NCI-H2107 treated with DMSO at 0.1 percent for 48 hours (cell line): ENCODE measurements around the gene CAMTA1.

Experiments
- DNase-seq: peaks from one replicate; lab custom pipeline; 2025; ENCODE audit not compliant: unreplicated experiment; lab: John Stamatoyannopoulos, UW

CAMTA1 gene

DNA sequence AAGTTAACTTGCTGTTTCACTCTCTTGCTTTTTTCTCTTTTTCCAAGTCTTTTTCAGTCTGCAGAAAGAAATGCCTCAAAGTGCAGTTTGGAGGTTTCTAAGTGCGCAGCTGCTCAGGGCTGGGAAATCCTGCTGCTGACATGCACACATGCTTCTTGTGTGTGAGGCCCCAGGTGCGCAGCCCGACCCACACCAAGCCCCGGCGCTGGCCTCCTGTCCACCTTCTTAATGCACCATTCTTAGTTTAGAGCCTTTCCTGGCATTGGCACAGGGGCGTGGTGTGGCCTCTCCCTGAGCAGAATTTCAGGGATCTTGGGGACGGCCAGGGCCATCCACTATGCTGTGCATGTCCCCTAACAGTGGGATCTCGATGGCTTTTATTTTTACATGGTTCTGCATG is 315.2 kb downstream of the CAMTA1 start:
- DNase-seq, result no peak

DNA sequence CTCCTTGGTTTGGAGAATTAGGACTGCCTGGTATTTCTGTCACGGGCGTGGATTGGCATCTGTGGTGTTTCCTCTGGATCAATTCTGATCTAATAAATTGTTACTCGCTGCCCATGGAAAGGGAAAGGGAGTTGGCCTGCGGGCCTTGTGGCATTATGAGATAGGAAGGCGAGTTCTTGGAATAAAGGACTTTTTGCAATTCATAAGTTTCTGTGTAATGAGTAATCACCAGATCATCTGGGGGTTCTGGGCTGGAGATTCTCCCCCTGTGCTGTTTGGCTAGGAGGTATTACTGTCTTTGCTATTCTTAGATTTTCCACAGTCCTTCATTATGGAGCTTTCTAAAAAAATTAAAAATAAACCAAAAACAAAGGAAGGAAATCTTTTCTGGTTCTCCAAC is 315.9 kb downstream of the CAMTA1 start:
- DNase-seq, result no peak

DNA sequence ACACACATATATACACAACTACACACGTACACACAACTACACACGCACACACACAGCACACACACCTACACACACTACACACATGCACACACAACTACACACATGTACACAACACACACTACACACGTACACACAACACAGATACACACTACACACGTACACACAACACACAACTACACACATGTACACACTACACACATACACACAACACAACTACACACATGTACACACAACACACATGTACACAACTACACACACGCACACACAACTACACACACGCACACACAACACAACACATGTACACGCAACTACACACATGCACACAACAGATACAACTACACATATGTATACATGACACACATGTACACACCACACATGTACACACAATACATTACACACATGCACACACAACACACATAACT is 318.1 kb downstream of the CAMTA1 start:
- no peak for DNase-seq

- DNase-seq, result no peak
Observed at GRCh38 chr1:7103874-7104273, 318.6 kb downstream of the CAMTA1 start.

GRCh38 chr1:7104339-7104738 is 319.1 kb downstream of the CAMTA1 start:
- DNase-seq, result no peak

GRCh38 chr1:7105269-7105668 is 320.0 kb downstream of the CAMTA1 start:
- no peak for DNase-seq

- DNase-seq, result no peak
Observed at GRCh38 chr1:7106442-7107108, 321.3 kb downstream of the CAMTA1 start.

DNA sequence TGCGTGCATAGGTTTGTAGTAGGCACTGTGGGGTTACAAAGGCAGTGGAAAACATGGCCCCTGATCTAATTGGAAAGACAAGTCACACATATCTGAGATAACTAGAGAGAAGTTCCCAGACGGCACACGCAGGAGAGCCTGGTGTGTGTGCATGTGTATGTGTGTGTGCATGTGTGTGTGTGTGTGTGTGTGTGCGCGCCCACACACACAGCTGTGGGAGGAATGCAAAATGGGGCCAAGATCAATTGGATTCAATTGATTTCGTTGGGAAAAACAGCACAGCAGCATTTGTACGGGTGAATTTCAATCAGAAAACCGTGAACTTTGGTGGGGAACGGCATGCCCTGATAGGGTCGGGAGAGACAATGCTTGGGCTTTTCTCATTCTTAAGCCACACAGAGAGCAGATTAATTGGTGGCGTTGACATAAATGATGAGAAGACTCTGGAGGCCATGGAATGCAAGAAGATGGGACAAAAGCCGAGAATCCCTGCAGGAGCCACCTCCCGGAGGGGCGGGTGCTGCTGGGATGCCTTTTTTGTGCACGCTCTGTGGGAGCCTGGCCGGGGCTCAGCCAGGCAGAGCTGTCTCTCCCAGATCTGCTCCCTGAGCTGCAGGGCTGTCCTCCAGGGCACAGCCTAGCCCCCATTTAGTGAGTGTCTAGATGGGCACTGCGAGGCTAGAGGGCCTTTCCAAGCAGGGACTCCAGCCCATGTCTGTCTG is 322.0 kb downstream of the CAMTA1 start:
- DNase-seq, result no peak

DNA sequence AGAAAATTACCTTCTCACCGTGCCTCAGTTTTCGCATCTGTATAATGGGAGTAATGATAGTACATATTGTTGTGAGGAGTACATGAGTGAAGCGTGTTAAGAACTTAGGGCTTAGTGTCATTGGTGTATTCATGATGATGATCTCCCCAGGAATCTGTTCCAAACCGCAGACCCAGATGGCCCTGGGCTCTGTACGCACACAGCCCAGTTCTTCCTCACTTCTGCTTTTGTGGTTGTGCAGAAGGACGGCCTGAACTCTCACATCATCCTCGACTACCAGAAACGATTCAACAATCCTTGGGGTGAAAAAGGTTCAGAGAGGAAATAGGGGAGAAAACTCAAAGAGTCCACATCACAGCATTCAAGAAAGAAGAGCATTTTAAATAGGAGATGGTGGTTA is 323.0 kb downstream of the CAMTA1 start:
- DNase-seq, result no peak

- DNase-seq, result no peak
Observed at GRCh38 chr1:7109901-7110300, 324.6 kb downstream of the CAMTA1 start.

GRCh38 chr1:7110321-7110720 is 325.1 kb downstream of the CAMTA1 start:
- DNase-seq, result no peak

- DNase-seq, result no peak
Observed at GRCh38 chr1:7111853-7112252, 326.6 kb downstream of the CAMTA1 start.

DNA sequence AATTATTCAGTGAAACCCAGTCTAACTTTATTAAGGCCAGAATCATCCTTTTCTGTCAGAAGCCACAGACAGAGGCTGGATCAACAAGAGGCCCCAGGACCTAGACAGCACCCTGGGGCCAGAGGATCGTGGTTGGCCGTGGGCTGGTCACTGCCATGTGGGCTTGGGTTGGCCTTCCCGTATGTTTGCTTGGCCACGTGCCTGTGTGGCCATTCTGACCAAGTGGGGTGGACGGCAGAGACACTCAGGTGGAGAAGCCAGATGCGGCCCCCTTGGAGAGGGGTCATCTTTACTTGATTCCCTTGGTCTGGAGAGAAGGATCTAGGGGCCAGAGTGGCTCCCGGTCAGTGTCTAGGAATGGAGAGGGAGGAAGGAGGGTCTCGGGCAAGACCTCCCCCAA is 327.9 kb downstream of the CAMTA1 start:
- DNase-seq, result no peak

DNA sequence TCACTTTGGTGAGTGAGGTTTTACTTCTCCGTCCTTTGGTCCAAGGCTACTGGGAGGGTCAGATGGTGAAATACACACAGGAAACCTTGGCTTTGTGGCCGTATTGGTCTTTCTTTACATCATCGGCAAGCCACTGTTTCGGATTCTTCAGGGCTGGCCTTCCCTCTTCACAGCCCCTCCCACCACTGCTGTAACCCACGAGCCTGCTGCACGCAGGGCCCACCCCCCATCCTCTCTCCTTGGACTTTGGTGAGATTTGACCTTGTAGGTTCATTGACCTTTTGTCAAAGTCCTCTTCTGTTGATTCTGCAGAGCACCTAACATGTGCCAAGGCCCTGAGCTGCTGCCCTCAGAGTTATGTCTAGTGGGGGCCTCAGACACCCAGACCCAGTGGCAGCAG is 328.6 kb downstream of the CAMTA1 start:
- no peak for DNase-seq

- DNase-seq, result no peak
Observed at GRCh38 chr1:7116001-7116400, 330.7 kb downstream of the CAMTA1 start.

- peak; percentile 23 for DNase-seq
Observed at GRCh38 chr1:7117399-7118281, 332.4 kb downstream of the CAMTA1 start.

DNA sequence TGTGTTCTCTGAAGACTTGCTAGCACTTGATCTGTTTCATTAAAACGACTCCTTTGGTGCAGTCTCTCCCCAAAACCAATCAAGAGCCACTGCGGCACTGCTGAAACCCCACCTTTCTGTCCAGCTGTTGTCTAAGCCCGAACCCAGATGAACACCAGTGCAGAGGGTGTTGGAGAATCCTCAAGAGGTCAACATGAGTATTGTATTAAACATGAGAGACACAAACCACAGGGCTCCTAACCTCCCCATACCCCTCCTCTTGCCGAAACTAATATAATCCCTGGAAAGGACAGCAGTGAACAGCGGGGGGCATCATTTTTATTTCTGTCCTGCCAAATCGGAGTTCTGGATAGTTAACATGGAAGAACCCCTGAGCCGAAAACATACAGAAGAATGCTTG is 333.9 kb downstream of the CAMTA1 start:
- no peak for DNase-seq

- DNase-seq, result no peak
Observed at GRCh38 chr1:7120863-7121621, 335.8 kb downstream of the CAMTA1 start.

DNA sequence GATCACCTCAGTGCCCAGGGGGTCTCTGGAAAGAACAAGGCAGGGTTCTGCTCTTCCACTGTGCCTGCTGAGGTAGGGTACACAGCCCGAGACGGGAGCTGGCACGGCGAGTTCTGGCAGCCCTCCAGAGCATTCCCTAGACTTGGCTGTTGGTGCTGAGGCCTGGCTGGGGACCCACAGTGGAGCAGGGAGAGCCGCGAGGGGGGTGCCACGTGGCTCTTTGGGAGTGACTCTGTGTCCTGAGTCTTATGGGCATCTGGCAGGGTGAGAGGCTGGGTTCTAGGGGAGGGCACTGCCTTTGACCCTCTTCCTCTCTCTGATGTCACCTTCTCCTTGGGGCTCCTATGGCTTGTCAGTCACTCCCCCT is 336.4 kb downstream of the CAMTA1 start:
- DNase-seq, result no peak

DNA sequence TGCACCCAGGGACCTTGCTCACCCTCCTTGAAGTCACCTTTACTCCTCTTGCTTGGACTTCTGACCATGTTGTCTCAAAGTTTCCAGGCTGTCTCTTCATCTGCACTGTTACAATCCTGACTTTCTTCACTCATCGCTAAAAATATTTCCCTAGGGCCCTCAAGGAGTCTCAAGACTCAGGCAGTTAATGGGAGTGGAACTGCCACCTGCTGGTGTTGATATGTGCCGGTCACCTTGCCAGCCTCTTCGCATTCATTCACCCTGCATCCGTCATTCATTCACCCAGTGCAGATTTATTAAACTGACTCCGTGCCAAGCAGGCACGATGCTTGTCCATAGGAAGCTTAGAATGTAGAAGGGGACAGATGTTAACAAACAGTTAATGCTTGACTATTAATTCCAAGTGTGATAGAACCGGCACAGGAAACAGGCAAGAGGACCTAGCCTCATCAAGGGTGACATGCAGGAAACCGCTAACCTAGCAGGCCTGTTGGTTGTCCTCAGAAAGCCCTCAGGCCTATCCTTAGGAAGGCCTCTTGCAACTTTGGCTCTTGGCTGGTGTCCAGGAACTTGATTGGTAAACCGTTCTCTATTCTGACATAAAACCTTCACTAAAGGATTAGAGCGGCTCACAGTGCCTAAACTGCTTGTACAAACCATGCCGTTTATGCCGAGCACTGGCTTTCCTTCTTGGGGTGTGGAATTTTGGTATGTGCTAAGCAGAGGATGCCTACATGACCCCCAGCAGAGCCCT is 342.2 kb downstream of the CAMTA1 start:
- DNase-seq, result no peak
